H9 (cell line): ENCODE results near the gene SYNJ1. TPM values are rescaled to one million over a fixed set of nuclear protein-coding genes. Genes with fewer than 3 reads are reported as not detected.

Source experiments
- DNase-seq: peaks from one replicate; pipeline ENCODE4 v3.0.0-alpha.2; 2017
- H2AFZ ChIP-seq: one replicate; pipeline ENCODE4 v1.6.1; 2013; ENCODE audit warnings: mild to moderate bottlenecking, low read length, control low read depth, moderate library complexity
- H2AK5ac ChIP-seq: 2 replicates; pipeline ENCODE4 v1.6.1; 2013; ENCODE audit warnings: low read length, control low read depth, mixed read lengths; ENCODE audit not compliant: insufficient read length
- H2BK120ac ChIP-seq: one replicate; pipeline ENCODE4 v1.6.1; 2013; ENCODE audit warnings: low read depth, mild to moderate bottlenecking, low read length, control low read depth, inconsistent platforms; ENCODE audit not compliant: poor library complexity, severe bottlenecking
- H2BK12ac ChIP-seq: 2 replicates; pipeline ENCODE4 v1.6.1; 2013; ENCODE audit warnings: low read length, control low read depth, mixed read lengths, low read depth; ENCODE audit not compliant: insufficient read length
- H2BK15ac ChIP-seq: 2 replicates; pipeline ENCODE4 v1.6.1; 2013; ENCODE audit warnings: low read depth, low read length, control low read depth
- H2BK20ac ChIP-seq: one replicate; pipeline ENCODE4 v1.6.1; 2013; ENCODE audit warnings: low read depth, mild to moderate bottlenecking, low read length, control low read depth, inconsistent platforms; ENCODE audit not compliant: poor library complexity, severe bottlenecking
- H2BK5ac ChIP-seq: 2 replicates; pipeline ENCODE4 v1.6.1; 2013; ENCODE audit warnings: low read length, control low read depth, mixed read lengths; ENCODE audit not compliant: insufficient read length
- H3K14ac ChIP-seq: 2 replicates; pipeline ENCODE4 v1.6.1; 2013; ENCODE audit warnings: low read length, control low read depth; ENCODE audit not compliant: insufficient read depth
- H3K18ac ChIP-seq: 2 replicates; pipeline ENCODE4 v1.6.1; 2013; ENCODE audit warnings: low read depth, mild to moderate bottlenecking, mixed read lengths, low read length, control low read depth; ENCODE audit not compliant: insufficient read length
- H3K23ac ChIP-seq: 2 replicates; pipeline ENCODE4 v1.6.1; 2013; ENCODE audit warnings: low read length, control low read depth, mixed read lengths, low read depth; ENCODE audit not compliant: insufficient read length
- H3K23me2 ChIP-seq: 2 replicates; pipeline ENCODE4 v1.6.1; 2013; ENCODE audit warnings: low read depth, mild to moderate bottlenecking, mixed read lengths, low read length, control low read depth; ENCODE audit not compliant: insufficient read length, poor library complexity, severe bottlenecking
- H3K27ac ChIP-seq: 2 replicates; pipeline ENCODE4 v1.5.1; 2013; ENCODE audit warnings: low read length, control low read depth, mixed read lengths, low read depth; ENCODE audit not compliant: insufficient read length
- H3K27me3 ChIP-seq: 2 replicates; pipeline ENCODE4 v1.6.1; 2013; ENCODE audit warnings: low read length, control low read depth, inconsistent platforms; ENCODE audit not compliant: insufficient read depth
- H3K4ac ChIP-seq: 2 replicates; pipeline ENCODE4 v1.6.1; 2013; ENCODE audit warnings: low read depth, mild to moderate bottlenecking, control low read depth, inconsistent platforms, low read length, moderate library complexity
- H3K4me1 ChIP-seq: 2 replicates; pipeline ENCODE4 v1.6.1; 2013; ENCODE audit warnings: low read length, control low read depth, inconsistent platforms; ENCODE audit not compliant: insufficient read depth
- H3K4me2 ChIP-seq: 2 replicates; pipeline ENCODE4 v1.6.1; 2013; ENCODE audit warnings: low read length, control low read depth, mixed read lengths; ENCODE audit not compliant: insufficient read length, insufficient read depth
- H3K56ac ChIP-seq: 2 replicates; pipeline ENCODE4 v1.6.1; 2013; ENCODE audit warnings: low read depth, mild to moderate bottlenecking, mixed read lengths, low read length, control low read depth; ENCODE audit not compliant: insufficient read length
- H3K79me1 ChIP-seq: 2 replicates; pipeline ENCODE4 v1.6.1; 2013; ENCODE audit warnings: low read depth, mild to moderate bottlenecking, moderate library complexity, low read length, control low read depth, inconsistent platforms; ENCODE audit not compliant: insufficient read depth, poor library complexity, severe bottlenecking
- H3K79me2 ChIP-seq: 2 replicates; pipeline ENCODE4 v1.6.1; 2013; ENCODE audit warnings: low read length, control low read depth, inconsistent platforms; ENCODE audit not compliant: insufficient read depth
- H3K9ac ChIP-seq: 2 replicates; pipeline ENCODE4 v1.6.1; 2013; ENCODE audit warnings: low read length, control low read depth, mixed read lengths; ENCODE audit not compliant: insufficient read length; ENCODE audit errors: extremely low read depth
- H3K9me3 ChIP-seq: one replicate; pipeline ENCODE4 v1.6.1; 2013; ENCODE audit warnings: low read depth, low read length, inconsistent platforms; ENCODE audit not compliant: control insufficient read depth
- H3T11ph ChIP-seq: one replicate; pipeline ENCODE4 v1.6.1; 2013; ENCODE audit warnings: mild to moderate bottlenecking, low read length, control low read depth, inconsistent platforms
- H4K20me1 ChIP-seq: one replicate; pipeline ENCODE4 v1.6.1; 2013; ENCODE audit not compliant: control insufficient read depth, insufficient read length, insufficient read depth
- H4K5ac ChIP-seq: 2 replicates; pipeline ENCODE4 v1.6.1; 2013; ENCODE audit warnings: low read depth, mild to moderate bottlenecking, mixed read lengths, low read length, control low read depth; ENCODE audit not compliant: insufficient read length
- H4K8ac ChIP-seq: replicated peaks from 2 replicates; pipeline ENCODE4 v1.6.1; 2013; ENCODE audit warnings: low read length, control low read depth, mixed read lengths, low read depth; ENCODE audit not compliant: insufficient read length
- H4K91ac ChIP-seq: 2 replicates; pipeline ENCODE4 v1.6.1; 2013; ENCODE audit warnings: low read depth, mild to moderate bottlenecking, moderate library complexity, mixed read lengths, low read length, control low read depth; ENCODE audit not compliant: insufficient read length
- H3K27ac Mint-ChIP-seq, 3 experiments: 2 replicates in 2 of 3; 3 replicates in 1 of 3; pipeline ENCODE4 v1.8.0; 2020 to 2021; ENCODE audit warnings: mixed read lengths in 3 of 3, mild to moderate bottlenecking in 1 of 3, moderate library complexity in 1 of 3
- H3K27me3 Mint-ChIP-seq: 2 replicates; pipeline ENCODE4 v1.8.0; 2021; ENCODE audit warnings: low read depth, mild to moderate bottlenecking, moderate library complexity, mixed read lengths
- H3K36me3 Mint-ChIP-seq, 3 experiments: 2 replicates in 2 of 3; 3 replicates in 1 of 3; pipeline ENCODE4 v1.8.0; 2020 to 2021; ENCODE audit warnings: low read depth in 3 of 3, mixed read lengths in 3 of 3; ENCODE audit not compliant: insufficient read depth in 1 of 3
- H3K4me1 Mint-ChIP-seq, 2 experiments: 2 replicates each; pipeline ENCODE4 v1.8.0; 2020; ENCODE audit warnings: mixed read lengths in 2 of 2
- H3K4me3 Mint-ChIP-seq, 2 experiments: 2 replicates in 1 of 2; 3 replicates in 1 of 2; pipeline ENCODE4 v1.8.0; 2020 to 2021; ENCODE audit warnings: mild to moderate bottlenecking in 2 of 2, mixed read lengths in 2 of 2, moderate library complexity in 1 of 2
- H3K9me3 Mint-ChIP-seq, 2 experiments: 2 replicates in 1 of 2; 3 replicates in 1 of 2; pipeline ENCODE4 v1.8.0; 2020; ENCODE audit warnings: mild to moderate bottlenecking in 2 of 2, mixed read lengths in 2 of 2, moderate library complexity in 1 of 2
- CTCF ChIP-seq: fragments of 200-600 bp; sonication (generic); conservative IDR thresholded peaks from 3 replicates; pipeline ENCODE4 v1.8.0; 2021; ENCODE audit warnings: antibody characterized with exemption, mild to moderate bottlenecking
- total RNA-seq: library from RNA; stranded (reverse); gene quantifications from 2 replicates; pipeline ENCODE4 v1.2.1, GENCODE V29; 2021

The SYNJ1 gene
- total RNA-seq, 1 experiment from 2014 or later, result 7.1 TPM

- no peaks in the 10 kb centered on the region for H3K9me3 ChIP-seq
- H3K4me3 Mint-ChIP-seq, result no peak overlapping the region
- no peak overlapping the region for H2BK120ac ChIP-seq
- H4K8ac ChIP-seq, result no peak overlapping the region
- H3K14ac ChIP-seq, result no peak overlapping the region
- H3K4me1 ChIP-seq, result no peaks in the 10 kb centered on the region
- no peak overlapping the region for H2AK5ac ChIP-seq
- H2BK12ac ChIP-seq, result no peak overlapping the region
- peaks cover 19% of the 10 kb centered on the region in 2 experiments for H3K4me1 Mint-ChIP-seq
- H3K56ac ChIP-seq, result no peak overlapping the region
- no peak overlapping the region for H3T11ph ChIP-seq
- no peak overlapping the region for H2BK15ac ChIP-seq
- no peak overlapping the region for H3K9ac ChIP-seq
- H3K23me2 ChIP-seq, result no peaks in the 10 kb centered on the region
- H4K20me1 ChIP-seq, result no peaks in the 10 kb centered on the region
- no peaks in the 10 kb centered on the region for H3K27me3 Mint-ChIP-seq
- no peaks in the 10 kb centered on the region for H3K79me1 ChIP-seq
- H3K23ac ChIP-seq, result no peak overlapping the region
- H3K36me3 Mint-ChIP-seq, result peaks cover 61 to 92% (median 90%) of the 10 kb centered on the region in 3 experiments; a peak in 6 of 7 replicates
- H4K91ac ChIP-seq, result no peak overlapping the region
- H2AFZ ChIP-seq, result no peak overlapping the region
- H3K27me3 ChIP-seq, result no peaks in the 10 kb centered on the region
- no peak overlapping the region for H3K4me2 ChIP-seq
- no peaks in the 10 kb centered on the region for H3K79me2 ChIP-seq
- no peak overlapping the region for H2BK20ac ChIP-seq
- no peaks in the 10 kb centered on the region for H3K9me3 Mint-ChIP-seq
- no peak overlapping the region for H2BK5ac ChIP-seq
- TF ChIP-seq CTCF, result no peak
- H3K27ac ChIP-seq, result no peak overlapping the region
- H4K5ac ChIP-seq, result no peak overlapping the region
- DNase-seq, result no peak
- H3K18ac ChIP-seq, result no peak overlapping the region
- H3K27ac Mint-ChIP-seq, result no peak overlapping the region
- H3K4ac ChIP-seq, result no peak overlapping the region
Observed at GRCh38 chr21:32750405-32750804, 22.6 kb upstream of the SYNJ1 start.
